Kidney capillary endothelial cell (primary cell): ENCODE data around the gene SEC14L5.
A peak's percentile ranks its signal among the peaks of the same experiment; 100 is the strongest.

Experiments
- DNase-seq: peaks from one replicate; pipeline ENCODE4 v3.0.0-alpha.2; 2018; ENCODE audit warnings: low spot score

Gene SEC14L5

GRCh38 chr16:5015887-5016286 lies 57.8 kb downstream of the SEC14L5 start:
- DNase-seq = no peak

GRCh38 chr16:5016967-5017677 lies 59.0 kb downstream of the SEC14L5 start:
- no peak for DNase-seq

GRCh38 chr16:5017678-5017969 lies 59.5 kb downstream of the SEC14L5 start:
- DNase-seq = no peak

- no peak for DNase-seq
Observed at GRCh38 chr16:5018793-5019192, 60.7 kb downstream of the SEC14L5 start.

- DNase-seq = no peak
Observed at GRCh38 chr16:5019775-5020174, 61.6 kb downstream of the SEC14L5 start.

GRCh38 chr16:5020551-5020950 lies 62.4 kb downstream of the SEC14L5 start:
- DNase-seq = no peak

- no peak for DNase-seq
Observed at GRCh38 chr16:5022521-5022920, 64.4 kb downstream of the SEC14L5 start.

GRCh38 chr16:5024632-5025031 lies 66.5 kb downstream of the SEC14L5 start:
- peak; percentile 12 for DNase-seq

- no peak for DNase-seq
Observed at GRCh38 chr16:5025171-5025632, 67.1 kb downstream of the SEC14L5 start.

- DNase-seq = no peak
Observed at GRCh38 chr16:5026664-5027063, 68.5 kb downstream of the SEC14L5 start.

- DNase-seq = no peak
Observed at GRCh38 chr16:5027086-5027485, 69.0 kb downstream of the SEC14L5 start.

- DNase-seq = no peak
Observed at GRCh38 chr16:5027575-5028235, 69.6 kb downstream of the SEC14L5 start.

- DNase-seq = no peak
Observed at GRCh38 chr16:5028950-5029475, 70.9 kb downstream of the SEC14L5 start.

GRCh38 chr16:5030251-5030870 lies 72.2 kb downstream of the SEC14L5 start:
- no peak for DNase-seq

GRCh38 chr16:5031601-5032000 lies 73.5 kb downstream of the SEC14L5 start:
- no peak for DNase-seq

GRCh38 chr16:5032748-5033167 lies 74.6 kb downstream of the SEC14L5 start:
- no peak for DNase-seq

- DNase-seq = peak; percentile 74
Observed at GRCh38 chr16:5033256-5034166, 75.4 kb downstream of the SEC14L5 start, which contains the start of gene NAGPA. TSS of gene NAGPA (minus strand) at chr16:5033935. CDS start at chr16:5033914, 21 bp downstream.

GRCh38 chr16:5034167-5034523 lies 76.0 kb downstream of the SEC14L5 start:
- no peak for DNase-seq

- DNase-seq = no peak
Observed at GRCh38 chr16:5035909-5036227, 77.7 kb downstream of the SEC14L5 start.

GRCh38 chr16:5036228-5037156 lies 78.4 kb downstream of the SEC14L5 start:
- DNase-seq = no peak

- DNase-seq = no peak
Observed at GRCh38 chr16:5040451-5040850, 82.3 kb downstream of the SEC14L5 start.
